Endometrium (tissue), 2 donors: Measurements from ENCODE around the gene SIN3A.
"Not testable (repeated sequence)": the region's sequence is repeated elsewhere in the genome, so short reads cannot be mapped to it uniquely, and the experiment has no call there.

Experiments
- FAIRE-seq: peaks from 2 replicates; lab custom pipeline; 2012; peaks lifted over from hg19 to GRCh38; lab: Jason Lieb, UNC
- donor health status: control.
- donor health status: control.

SIN3A gene

DNA sequence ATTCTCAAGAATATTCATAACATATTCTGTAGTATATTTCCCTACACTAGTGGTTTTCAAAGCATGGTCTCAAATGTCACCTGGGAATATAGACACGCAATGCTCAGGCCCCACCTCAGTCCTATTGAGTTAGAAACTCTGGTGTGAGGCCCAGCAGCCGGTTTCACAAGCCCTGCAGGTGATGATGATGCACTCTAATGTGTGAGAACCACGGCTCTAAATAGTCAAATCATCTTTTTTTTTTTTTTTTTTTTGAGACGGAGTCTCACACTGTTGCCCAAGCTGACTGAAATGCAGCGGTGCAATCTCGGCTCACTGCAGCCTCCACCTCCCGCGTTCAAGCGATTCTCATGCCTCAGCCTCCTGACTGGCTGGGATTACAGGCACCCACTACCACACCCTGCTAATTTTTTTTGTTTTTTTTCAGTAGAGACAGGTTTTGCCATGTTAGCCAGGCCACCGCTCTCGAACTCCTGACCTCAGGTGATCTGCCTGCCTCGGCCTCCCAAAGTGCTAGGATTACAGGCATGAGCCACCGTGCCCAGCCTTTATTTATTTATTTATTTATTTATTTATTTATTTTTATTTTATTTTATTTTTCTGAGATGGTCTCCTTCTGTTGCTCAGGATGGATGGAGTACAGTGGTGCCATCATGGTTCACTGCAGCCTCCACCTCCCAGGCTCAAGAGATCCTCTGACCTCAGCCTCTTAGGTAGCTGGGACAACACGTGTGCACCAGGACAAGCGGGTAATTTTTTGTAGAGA, 117.7 kb downstream of the SIN3A start:
- FAIRE-seq: not testable (repeated sequence)

- not testable (repeated sequence) for FAIRE-seq
Observed at GRCh38 chr15:75332093-75332492, 119.4 kb downstream of the SIN3A start.

DNA sequence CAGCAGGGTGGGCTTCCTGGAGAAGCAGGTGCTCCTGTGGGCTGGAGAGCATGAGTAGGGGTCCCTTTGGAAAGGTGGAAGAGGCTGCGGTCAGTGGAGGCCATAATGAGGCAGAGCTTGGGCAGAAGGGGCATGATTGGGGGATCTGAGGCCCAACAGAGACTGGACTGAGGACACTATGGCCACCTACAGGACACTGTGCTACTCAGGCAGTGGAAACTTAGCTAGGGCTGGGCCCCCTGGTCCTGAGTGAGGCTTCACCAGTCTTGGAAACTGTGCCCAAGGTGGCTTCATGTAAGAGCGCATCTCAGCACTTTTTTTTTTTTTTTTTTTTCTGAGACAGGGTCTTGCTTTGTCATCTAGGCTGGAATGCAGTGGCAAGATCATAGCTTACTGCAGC, 121.9 kb downstream of the SIN3A start:
- FAIRE-seq: no peak

DNA sequence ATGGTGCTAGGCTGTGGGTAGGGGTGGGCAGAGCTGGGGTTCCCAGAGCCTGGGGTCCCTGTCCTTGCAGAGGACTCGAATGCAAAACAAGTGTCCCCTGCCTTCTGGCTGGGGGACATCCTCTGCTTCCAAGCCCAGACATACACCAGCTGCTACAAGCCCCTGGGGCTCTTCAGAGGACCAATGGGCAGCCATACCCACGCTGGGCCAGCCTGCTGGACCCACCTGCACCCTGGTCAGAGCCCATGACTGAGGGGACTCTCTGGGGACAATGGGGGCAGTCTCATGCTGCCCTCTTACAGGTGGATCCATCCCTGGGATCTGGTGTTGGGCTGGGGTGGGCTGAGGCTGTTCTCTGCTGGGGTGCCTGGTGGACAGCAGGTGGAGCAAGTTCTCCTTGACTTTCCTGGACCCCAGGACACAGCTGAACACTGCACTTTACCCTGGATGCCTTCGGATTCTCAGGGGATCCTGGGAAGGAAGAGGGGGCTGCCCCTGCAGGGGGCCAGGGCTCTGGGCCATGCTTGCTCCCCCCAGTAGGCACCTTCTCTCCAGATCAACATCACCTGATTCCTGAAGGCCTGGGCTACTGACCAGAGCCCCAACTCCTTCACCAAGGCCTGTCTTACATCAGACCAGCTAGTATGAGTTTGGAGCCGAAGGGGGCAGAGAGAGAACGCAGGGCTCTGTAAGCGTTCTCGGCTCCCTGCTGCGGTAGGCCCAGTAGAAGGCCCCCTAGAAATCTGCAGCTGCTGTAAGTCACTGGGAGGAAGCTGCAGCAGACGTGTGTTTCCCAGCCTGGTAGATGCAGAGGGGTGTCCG, 122.8 kb downstream of the SIN3A start:
- no peak for FAIRE-seq

GRCh38 chr15:75327491-75327890, 124.0 kb downstream of the SIN3A start:
- no peak for FAIRE-seq

DNA sequence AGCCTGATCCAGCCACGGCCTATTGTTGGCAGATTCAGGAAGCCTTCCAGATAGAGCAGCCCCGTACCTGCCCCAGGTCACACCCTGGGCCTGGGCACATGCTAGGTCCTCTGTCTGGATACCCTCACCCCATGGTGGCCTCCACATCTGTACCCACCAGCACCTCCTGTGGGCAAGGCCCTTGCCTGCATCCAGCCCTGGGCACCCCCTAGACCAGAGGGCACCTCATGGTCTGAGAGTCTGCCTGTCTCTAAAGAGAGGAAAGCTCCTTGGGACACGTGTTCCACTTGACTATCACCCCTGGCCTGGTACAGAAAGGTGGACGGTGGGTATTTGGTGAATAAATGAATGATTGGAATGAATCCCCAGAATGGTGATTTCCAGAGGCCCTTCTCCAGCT, 124.5 kb downstream of the SIN3A start:
- FAIRE-seq: no peak

- FAIRE-seq: no peak
Observed at GRCh38 chr15:75325922-75326321, 125.6 kb downstream of the SIN3A start.

DNA sequence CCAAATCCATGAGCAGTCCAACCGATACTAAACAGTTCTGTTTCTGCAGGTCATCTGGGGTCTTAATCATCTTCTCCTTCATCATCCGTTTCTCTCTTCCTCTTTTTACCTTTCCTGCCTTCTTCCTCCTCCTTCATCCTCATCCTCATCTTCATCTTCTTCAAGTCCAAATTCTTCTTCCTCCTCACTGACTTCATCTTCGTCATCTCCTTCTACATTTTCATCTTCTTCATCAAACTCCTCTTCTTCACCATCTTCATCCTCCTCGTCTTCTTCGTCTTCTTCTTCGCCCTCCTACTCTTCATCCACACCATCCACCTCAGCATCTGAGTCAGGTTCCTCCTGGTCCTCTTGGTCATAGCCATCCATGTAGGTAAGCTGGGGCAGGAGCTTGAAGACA, 129.8 kb downstream of the SIN3A start:
- FAIRE-seq: no peak
